SH-SY5Y (cell line): Measurements from ENCODE around the gene CHST11.

Experiments
- GATA2 ChIP-seq: IDR thresholded peaks from 2 replicates; pipeline ENCODE4 v1.6.1; 2011; ENCODE audit warnings: mild to moderate bottlenecking, low read depth, low read length
- GATA3 ChIP-seq: IDR thresholded peaks from 2 replicates; pipeline ENCODE4 v1.6.1; 2011; ENCODE audit warnings: low read depth, mild to moderate bottlenecking, low read length, moderate library complexity

DNA sequence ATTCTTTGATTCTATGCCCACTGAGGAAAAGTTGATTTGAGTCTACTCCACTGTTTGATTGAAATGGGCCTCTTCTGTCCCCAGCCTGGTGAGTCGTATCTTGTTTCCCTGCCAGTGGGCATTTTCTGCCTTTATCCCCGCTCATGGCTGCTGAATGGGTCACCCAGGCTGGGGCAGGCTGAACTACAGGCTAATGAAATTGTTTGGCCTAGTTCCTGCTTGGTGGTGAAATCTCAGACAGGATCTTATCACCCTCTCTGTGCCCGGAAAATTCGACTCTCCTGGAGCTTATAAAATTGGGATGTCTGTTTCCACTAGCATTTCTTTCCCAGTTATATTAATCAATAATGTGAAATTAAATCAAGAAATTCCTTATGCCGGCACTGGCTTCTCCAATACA is 65.0 kb downstream of the CHST11 start:
- TF ChIP-seq GATA2 (peak; percentile 46), GATA3 (no peak)
